Measurements from ENCODE around the gene SPAG4. TPM values are rescaled to one million over a fixed set of nuclear protein-coding genes. Genes with fewer than 3 reads are reported as not detected.

SPAG4 gene
- total and polyA plus RNA-seq, 2 experiments from 2014 or later, result 2.7 to 2.9 TPM

DNA sequence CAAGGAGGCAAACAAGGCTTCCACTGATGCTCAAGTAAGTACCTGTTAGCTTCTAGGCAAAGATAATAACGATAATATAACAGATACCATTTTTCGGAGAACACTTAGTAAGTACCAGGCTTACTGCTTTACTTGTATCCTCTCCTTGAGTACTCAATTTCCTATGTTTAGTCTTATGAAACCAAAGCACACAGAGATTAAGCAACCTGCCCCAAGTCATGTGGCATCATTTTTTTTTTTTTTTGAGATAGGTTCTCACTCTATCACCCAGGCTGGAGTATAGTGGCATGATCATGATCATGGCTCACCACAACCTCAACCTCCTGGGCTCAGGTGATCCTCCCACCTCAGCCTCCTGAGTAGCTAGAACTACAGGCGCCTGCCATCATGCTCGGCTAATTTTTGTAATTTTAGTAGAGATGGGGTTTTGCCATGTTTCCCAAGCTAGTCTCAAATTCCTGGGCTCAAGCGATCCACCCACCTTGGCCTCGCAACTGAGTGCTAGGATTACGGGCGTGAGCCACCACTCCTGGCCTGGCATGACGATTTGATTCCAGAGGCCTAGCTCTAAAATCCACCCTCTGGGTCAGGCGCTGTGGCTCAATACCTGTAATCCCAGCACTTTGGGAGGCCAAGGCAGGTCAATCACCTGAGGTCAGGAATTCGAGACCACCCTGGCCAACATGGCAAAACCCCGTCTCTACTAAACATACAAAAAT, 14.0 kb downstream of the SPAG4 start (continued):
- TF ChIP-seq, protein P1, sequence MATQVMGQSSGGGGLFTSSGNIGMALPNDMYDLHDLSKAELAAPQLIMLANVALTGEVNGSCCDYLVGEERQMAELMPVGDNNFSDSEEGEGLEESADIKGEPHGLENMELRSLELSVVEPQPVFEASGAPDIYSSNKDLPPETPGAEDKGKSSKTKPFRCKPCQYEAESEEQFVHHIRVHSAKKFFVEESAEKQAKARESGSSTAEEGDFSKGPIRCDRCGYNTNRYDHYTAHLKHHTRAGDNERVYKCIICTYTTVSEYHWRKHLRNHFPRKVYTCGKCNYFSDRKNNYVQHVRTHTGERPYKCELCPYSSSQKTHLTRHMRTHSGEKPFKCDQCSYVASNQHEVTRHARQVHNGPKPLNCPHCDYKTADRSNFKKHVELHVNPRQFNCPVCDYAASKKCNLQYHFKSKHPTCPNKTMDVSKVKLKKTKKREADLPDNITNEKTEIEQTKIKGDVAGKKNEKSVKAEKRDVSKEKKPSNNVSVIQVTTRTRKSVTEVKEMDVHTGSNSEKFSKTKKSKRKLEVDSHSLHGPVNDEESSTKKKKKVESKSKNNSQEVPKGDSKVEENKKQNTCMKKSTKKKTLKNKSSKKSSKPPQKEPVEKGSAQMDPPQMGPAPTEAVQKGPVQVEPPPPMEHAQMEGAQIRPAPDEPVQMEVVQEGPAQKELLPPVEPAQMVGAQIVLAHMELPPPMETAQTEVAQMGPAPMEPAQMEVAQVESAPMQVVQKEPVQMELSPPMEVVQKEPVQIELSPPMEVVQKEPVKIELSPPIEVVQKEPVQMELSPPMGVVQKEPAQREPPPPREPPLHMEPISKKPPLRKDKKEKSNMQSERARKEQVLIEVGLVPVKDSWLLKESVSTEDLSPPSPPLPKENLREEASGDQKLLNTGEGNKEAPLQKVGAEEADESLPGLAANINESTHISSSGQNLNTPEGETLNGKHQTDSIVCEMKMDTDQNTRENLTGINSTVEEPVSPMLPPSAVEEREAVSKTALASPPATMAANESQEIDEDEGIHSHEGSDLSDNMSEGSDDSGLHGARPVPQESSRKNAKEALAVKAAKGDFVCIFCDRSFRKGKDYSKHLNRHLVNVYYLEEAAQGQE (IDR thresholded peaks at IDR 0.05; ENCODE audit: unreplicated experiment), result no peak
- TF ChIP-seq JUNB (IDR thresholded peaks at IDR 0.05; ENCODE audit: unreplicated experiment), result no peak

DNA sequence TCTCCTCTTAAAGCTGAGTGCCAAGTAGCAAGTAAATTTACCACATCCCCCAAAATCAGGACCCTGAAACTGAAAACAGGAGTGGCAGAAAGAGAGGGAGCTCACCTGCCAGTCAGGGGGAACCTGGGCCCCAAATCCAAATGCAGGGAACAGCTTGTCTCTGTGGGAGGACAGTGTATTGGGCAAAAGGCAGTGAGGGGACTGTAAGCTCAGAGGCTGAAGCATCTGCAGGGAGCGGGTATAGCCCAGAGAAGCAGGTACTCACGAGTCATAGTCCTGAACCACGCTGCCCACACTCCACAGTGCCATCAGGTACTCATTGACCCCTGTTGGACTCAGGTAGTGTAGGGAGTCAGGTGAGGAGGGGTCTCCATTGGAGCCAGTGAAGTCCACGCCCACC, 15.0 kb downstream of the SPAG4 start:
- H3K36me3 Mint-ChIP-seq (ENCODE audit: low read depth), result peaks cover 51% of the 10 kb centered on the region

More for the DNA sequence above, 15.0 kb downstream of the SPAG4 start:
- no peak for DNase-seq (ENCODE audit: low spot score)
- Histone ChIP-seq H3F3A (replicated peaks; ENCODE audit: low read depth) (peaks cover 3% of the 10 kb centered on the region; the same call in 1 of the 2 replicates), H2AFZ (no peak overlapping the region), H4K20me1 (replicated peaks; ENCODE audit: insufficient read depth) (peaks cover 7% of the 10 kb centered on the region), H3K9me2 (ENCODE audit: insufficient read depth) (no peaks in the 10 kb centered on the region), H3K36me3 (ENCODE audit: insufficient read depth) (peaks cover 25% of the 10 kb centered on the region), H3K27me3 (ENCODE audit: insufficient read depth) (no peaks in the 10 kb centered on the region), H3K4me3 (no peak overlapping the region), H3K27ac (ENCODE audit: low read depth) (no peak overlapping the region), H3K4me1 (ENCODE audit: insufficient read depth) (no peaks in the 10 kb centered on the region), H3K4me2 (no peak overlapping the region), H3K79me2 (replicated peaks; ENCODE audit: insufficient read depth) (peaks cover 18% of the 10 kb centered on the region)
- TF ChIP-seq POLR2AphosphoS5 (IDR thresholded peaks at IDR 0.05; ENCODE audit: low read depth) (no peak), ZNF331 (CRISPR knock-in tag; IDR thresholded peaks at IDR 0.05; ENCODE audit: low read depth) (no peak), EZH2phosphoT487 (IDR thresholded peaks at IDR 0.05; ENCODE audit: unreplicated experiment) (no peak), NANOG (IDR thresholded peaks at IDR 0.05; ENCODE audit: borderline replicate concordance) (no peak), CREB1 (CRISPR knock-in tag; IDR thresholded peaks at IDR 0.05; ENCODE audit: low read depth) (no peak)
- TF ChIP-seq, protein P2, sequence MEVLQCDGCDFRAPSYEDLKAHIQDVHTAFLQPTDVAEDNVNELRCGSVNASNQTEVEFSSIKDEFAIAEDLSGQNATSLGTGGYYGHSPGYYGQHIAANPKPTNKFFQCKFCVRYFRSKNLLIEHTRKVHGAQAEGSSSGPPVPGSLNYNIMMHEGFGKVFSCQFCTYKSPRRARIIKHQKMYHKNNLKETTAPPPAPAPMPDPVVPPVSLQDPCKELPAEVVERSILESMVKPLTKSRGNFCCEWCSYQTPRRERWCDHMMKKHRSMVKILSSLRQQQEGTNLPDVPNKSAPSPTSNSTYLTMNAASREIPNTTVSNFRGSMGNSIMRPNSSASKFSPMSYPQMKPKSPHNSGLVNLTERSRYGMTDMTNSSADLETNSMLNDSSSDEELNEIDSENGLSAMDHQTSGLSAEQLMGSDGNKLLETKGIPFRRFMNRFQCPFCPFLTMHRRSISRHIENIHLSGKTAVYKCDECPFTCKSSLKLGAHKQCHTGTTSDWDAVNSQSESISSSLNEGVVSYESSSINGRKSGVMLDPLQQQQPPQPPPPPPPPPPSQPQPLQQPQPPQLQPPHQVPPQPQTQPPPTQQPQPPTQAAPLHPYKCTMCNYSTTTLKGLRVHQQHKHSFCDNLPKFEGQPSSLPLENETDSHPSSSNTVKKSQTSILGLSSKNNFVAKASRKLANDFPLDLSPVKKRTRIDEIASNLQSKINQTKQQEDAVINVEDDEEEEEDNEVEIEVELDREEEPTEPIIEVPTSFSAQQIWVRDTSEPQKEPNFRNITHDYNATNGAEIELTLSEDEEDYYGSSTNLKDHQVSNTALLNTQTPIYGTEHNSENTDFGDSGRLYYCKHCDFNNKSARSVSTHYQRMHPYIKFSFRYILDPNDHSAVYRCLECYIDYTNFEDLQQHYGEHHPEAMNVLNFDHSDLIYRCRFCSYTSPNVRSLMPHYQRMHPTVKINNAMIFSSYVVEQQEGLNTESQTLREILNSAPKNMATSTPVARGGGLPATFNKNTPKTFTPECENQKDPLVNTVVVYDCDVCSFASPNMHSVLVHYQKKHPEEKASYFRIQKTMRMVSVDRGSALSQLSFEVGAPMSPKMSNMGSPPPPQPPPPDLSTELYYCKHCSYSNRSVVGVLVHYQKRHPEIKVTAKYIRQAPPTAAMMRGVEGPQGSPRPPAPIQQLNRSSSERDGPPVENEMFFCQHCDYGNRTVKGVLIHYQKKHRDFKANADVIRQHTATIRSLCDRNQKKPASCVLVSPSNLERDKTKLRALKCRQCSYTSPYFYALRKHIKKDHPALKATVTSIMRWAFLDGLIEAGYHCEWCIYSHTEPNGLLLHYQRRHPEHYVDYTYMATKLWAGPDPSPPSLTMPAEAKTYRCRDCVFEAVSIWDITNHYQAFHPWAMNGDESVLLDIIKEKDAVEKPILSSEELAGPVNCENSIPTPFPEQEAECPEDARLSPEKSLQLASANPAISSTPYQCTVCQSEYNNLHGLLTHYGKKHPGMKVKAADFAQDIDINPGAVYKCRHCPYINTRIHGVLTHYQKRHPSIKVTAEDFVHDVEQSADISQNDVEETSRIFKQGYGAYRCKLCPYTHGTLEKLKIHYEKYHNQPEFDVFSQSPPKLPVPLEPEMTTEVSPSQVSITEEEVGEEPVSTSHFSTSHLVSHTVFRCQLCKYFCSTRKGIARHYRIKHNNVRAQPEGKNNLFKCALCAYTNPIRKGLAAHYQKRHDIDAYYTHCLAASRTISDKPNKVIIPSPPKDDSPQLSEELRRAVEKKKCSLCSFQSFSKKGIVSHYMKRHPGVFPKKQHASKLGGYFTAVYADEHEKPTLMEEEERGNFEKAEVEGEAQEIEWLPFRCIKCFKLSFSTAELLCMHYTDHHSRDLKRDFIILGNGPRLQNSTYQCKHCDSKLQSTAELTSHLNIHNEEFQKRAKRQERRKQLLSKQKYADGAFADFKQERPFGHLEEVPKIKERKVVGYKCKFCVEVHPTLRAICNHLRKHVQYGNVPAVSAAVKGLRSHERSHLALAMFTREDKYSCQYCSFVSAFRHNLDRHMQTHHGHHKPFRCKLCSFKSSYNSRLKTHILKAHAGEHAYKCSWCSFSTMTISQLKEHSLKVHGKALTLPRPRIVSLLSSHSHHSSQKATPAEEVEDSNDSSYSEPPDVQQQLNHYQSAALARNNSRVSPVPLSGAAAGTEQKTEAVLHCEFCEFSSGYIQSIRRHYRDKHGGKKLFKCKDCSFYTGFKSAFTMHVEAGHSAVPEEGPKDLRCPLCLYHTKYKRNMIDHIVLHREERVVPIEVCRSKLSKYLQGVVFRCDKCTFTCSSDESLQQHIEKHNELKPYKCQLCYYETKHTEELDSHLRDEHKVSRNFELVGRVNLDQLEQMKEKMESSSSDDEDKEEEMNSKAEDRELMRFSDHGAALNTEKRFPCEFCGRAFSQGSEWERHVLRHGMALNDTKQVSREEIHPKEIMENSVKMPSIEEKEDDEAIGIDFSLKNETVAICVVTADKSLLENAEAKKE (CRISPR knock-in tag; IDR thresholded peaks at IDR 0.05), result no peak
- Mint-ChIP-seq H3K9me3 (no peaks in the 10 kb centered on the region), H3K27me3 (ENCODE audit: insufficient read depth, low read depth, poor library complexity) (peaks cover 7% of the 10 kb centered on the region), H3K4me1 (no peaks in the 10 kb centered on the region), H3K4me3 (no peak overlapping the region), H3K27ac (peak overlapping the region; percentile 11; the same call in 1 of the 2 replicates)
- ATAC-seq, result no peak
